Renal pelvis (tissue), 3 donors: Measurements from ENCODE around the gene DPF3. TPM values are rescaled to one million over a fixed set of nuclear protein-coding genes. Genes with fewer than 3 reads are reported as not detected.

Source experiments
- polyA plus RNA-seq, 3 donors: library from polyadenylated mRNA; unstranded; fragments of 120-200 nt; gene quantifications; one replicate each; pipeline ENCODE4 v1.2.1, GENCODE V29; 2013; ENCODE audit not compliant: insufficient read length in 3 of 3

DPF3 gene
- polyA plus RNA-seq, 3 donors: 3.5 to 5.4 (median 3.6) TPM

Other genes with a start within 250 kb of the DPF3 start
- 10 to 100 TPM; 16.6 to 20.8 (median 16.6) TPM for gene DCAF4, start 32.4 kb upstream of the DPF3 start, polyA plus RNA-seq
- gene ZFYVE1, start 133.0 kb upstream of the DPF3 start, polyA plus RNA-seq: 10 to 100 TPM; 18.6 to 23.4 (median 21.7) TPM
- 100 to 1,000 TPM; 147 to 188 (median 182) TPM for gene RBM25, start 164.4 kb upstream of the DPF3 start, polyA plus RNA-seq
- 10 to 100 TPM; 65.7 to 74.4 (median 65.8) TPM for gene PSEN1, start 242.4 kb upstream of the DPF3 start, polyA plus RNA-seq